MM.1S (cell line): ENCODE results near the gene IFT25.
"Not testable (repeated sequence)": the region's sequence is repeated elsewhere in the genome, so short reads cannot be mapped to it uniquely, and the experiment has no call there.

Experiments used
- DNase-seq: peaks from one replicate; pipeline ENCODE4 v3.0.0-alpha.2; 2015
- H2AFZ ChIP-seq: fragments of 300-600 bp; sonication (generic); 2 replicates; pipeline ENCODE4 v1.6.0; 2016; ENCODE audit warnings: antibody characterized with exemption, low read length
- H3F3A ChIP-seq: fragments of 300-600 bp; sonication (generic); 2 replicates; pipeline ENCODE4 v1.6.1; 2016; ENCODE audit warnings: mild to moderate bottlenecking, antibody characterized with exemption, low read length, moderate library complexity, mixed read lengths; ENCODE audit not compliant: insufficient read depth
- H3K27ac ChIP-seq: fragments of 300-600 bp; sonication (generic); 2 replicates; pipeline ENCODE4 v1.5.1; 2016; ENCODE audit warnings: mild to moderate bottlenecking, low read length
- H3K27me3 ChIP-seq: fragments of 300-600 bp; sonication (generic); replicated peaks from 2 replicates; pipeline ENCODE4 v1.6.0; 2016; ENCODE audit warnings: low read length; ENCODE audit not compliant: insufficient read depth
- H3K36me3 ChIP-seq: fragments of 300-600 bp; sonication (generic); replicated peaks from 2 replicates; pipeline ENCODE4 v1.6.1; 2016; ENCODE audit warnings: mild to moderate bottlenecking, low read length, mixed read lengths; ENCODE audit not compliant: insufficient read depth
- H3K4me1 ChIP-seq: fragments of 300-600 bp; sonication (generic); 2 replicates; pipeline ENCODE4 v1.6.1; 2016; ENCODE audit warnings: low read length, mixed read lengths
- H3K4me2 ChIP-seq: fragments of 300-600 bp; sonication (generic); 2 replicates; pipeline ENCODE4 v1.6.0; 2016; ENCODE audit warnings: low read depth, low read length
- H3K4me3 ChIP-seq: fragments of 300-600 bp; sonication (generic); 2 replicates; pipeline ENCODE4 v1.5.1; 2016; ENCODE audit warnings: low read length, mixed read lengths
- H3K79me2 ChIP-seq: fragments of 300-600 bp; sonication (generic); 2 replicates; pipeline ENCODE4 v1.6.1; 2016; ENCODE audit warnings: mixed run types, low read length, mixed read lengths
- H3K9ac ChIP-seq: fragments of 300-600 bp; sonication (generic); 2 replicates; pipeline ENCODE4 v1.6.1; 2016; ENCODE audit warnings: low read length, mixed read lengths
- H3K9me2 ChIP-seq: fragments of 300-600 bp; sonication (generic); replicated peaks from 2 replicates; pipeline ENCODE4 v1.6.1; 2016; ENCODE audit warnings: mild to moderate bottlenecking, low read length, mixed read lengths; ENCODE audit not compliant: insufficient read depth
- H3K9me3 ChIP-seq: fragments of 300-600 bp; sonication (generic); replicated peaks from 2 replicates; pipeline ENCODE4 v1.6.1; 2016; ENCODE audit warnings: mild to moderate bottlenecking, low read length, mixed read lengths; ENCODE audit not compliant: insufficient read depth
- H4K20me1 ChIP-seq: fragments of 300-600 bp; sonication (generic); 2 replicates; pipeline ENCODE4 v1.6.1; 2016; ENCODE audit warnings: mild to moderate bottlenecking, low read length, moderate library complexity, mixed read lengths; ENCODE audit not compliant: insufficient read depth
- CTCF ChIP-seq: fragments of 300-600 bp; sonication (generic); IDR thresholded peaks from 2 replicates; pipeline ENCODE4 v1.5.1; 2016; ENCODE audit warnings: antibody characterized with exemption, low read length, mixed read lengths
- EZH2 ChIP-seq: fragments of 300-600 bp; sonication (generic); optimal IDR thresholded peaks from 2 replicates; pipeline ENCODE3; 2017; ENCODE audit warnings: low read depth, mild to moderate bottlenecking, antibody characterized with exemption, low read length, mixed read lengths
- EZH2phosphoT487 ChIP-seq: fragments of 300-600 bp; sonication (generic); IDR thresholded peaks from 2 replicates; pipeline ENCODE4 v1.6.1; 2018; ENCODE audit warnings: antibody characterized with exemption, low read length

The IFT25 gene

DNA sequence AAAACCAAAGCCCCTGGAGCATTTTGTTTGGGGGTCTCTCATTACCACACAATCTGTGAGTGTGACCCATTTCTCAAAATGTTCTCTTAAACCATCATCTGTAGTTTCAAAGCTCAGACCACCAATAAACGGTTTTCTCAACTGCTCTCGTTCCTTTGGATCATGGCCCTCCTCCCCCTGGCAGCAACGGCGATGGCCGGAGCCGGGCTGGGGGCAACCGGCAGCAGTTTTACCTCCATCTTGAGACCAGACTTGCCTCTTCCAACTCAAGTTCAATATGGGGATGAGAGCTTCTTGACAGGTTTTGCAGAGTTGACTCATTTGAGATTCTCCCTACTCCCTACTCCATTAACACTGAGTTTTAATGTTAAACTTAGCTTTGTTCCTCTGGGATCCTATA, 30.4 kb upstream of the IFT25 start:
- no peaks in the 10 kb centered on the region for H3K36me3 ChIP-seq
- TF ChIP-seq CTCF (no peak), EZH2 (no peak), EZH2phosphoT487 (no peak)
- no peak overlapping the region for H3K27ac ChIP-seq
- H3K27me3 ChIP-seq = no peaks in the 10 kb centered on the region
- no peak overlapping the region for H3K9ac ChIP-seq
- no peaks in the 10 kb centered on the region for H3K9me3 ChIP-seq
- no peak for DNase-seq
- H3K4me1 ChIP-seq = no peaks in the 10 kb centered on the region
- no peak overlapping the region for H2AFZ ChIP-seq
- no peak overlapping the region for H3K4me2 ChIP-seq
- H3K4me3 ChIP-seq = no peak overlapping the region
- H3K9me2 ChIP-seq = no peaks in the 10 kb centered on the region
- H3F3A ChIP-seq = no peaks in the 10 kb centered on the region
- H4K20me1 ChIP-seq = no peaks in the 10 kb centered on the region
- no peaks in the 10 kb centered on the region for H3K79me2 ChIP-seq

DNA sequence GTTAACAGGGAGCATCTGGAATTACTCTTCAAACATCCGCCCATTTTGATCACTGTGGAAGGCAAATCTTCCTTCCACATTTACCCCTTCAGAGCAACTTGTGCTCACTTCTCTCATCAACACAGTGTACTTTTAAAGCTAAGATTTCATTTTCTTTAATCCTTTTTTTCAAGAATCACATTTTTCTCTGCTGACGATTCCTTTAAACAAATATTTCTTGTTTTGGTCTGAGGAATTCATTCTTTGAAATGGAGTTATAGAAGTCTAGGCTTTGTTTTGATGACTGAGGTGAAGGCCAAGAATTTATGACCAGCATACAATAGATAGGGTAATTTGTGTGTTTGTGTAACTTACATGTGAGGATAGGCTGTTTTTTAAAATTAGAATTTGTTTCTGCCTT, 26.2 kb upstream of the IFT25 start:
- Histone ChIP-seq H3K27me3 (no peaks in the 10 kb centered on the region), H3K36me3 (0 out of 2 replicates have a peak, but pooled peaks cover 3% of the 10 kb centered on the region), H3K79me2 (no peaks in the 10 kb centered on the region), H3K9ac (no peak overlapping the region), H3K4me3 (no peak overlapping the region), H4K20me1 (no peaks in the 10 kb centered on the region), H3K9me3 (no peaks in the 10 kb centered on the region), H3K9me2 (no peaks in the 10 kb centered on the region), H3K4me2 (no peak overlapping the region), H3F3A (no peaks in the 10 kb centered on the region), H3K27ac (no peak overlapping the region), H3K4me1 (no peaks in the 10 kb centered on the region), H2AFZ (no peak overlapping the region)
- no peak for DNase-seq
- TF ChIP-seq EZH2phosphoT487 = no peak
- TF ChIP-seq CTCF = no peak
- no peak for TF ChIP-seq EZH2

- not testable (repeated sequence) for H3K27me3 ChIP-seq, H3K4me2 ChIP-seq, H3K9me3 ChIP-seq, H3K79me2 ChIP-seq, H3K27ac ChIP-seq, H3K4me1 ChIP-seq, H3F3A ChIP-seq, H3K9ac ChIP-seq, DNase-seq, H4K20me1 ChIP-seq, H3K4me3 ChIP-seq, H2AFZ ChIP-seq, H3K36me3 ChIP-seq, H3K9me2 ChIP-seq
Observed at GRCh38 chr1:53969323-53969722, 23.8 kb upstream of the IFT25 start.

DNA sequence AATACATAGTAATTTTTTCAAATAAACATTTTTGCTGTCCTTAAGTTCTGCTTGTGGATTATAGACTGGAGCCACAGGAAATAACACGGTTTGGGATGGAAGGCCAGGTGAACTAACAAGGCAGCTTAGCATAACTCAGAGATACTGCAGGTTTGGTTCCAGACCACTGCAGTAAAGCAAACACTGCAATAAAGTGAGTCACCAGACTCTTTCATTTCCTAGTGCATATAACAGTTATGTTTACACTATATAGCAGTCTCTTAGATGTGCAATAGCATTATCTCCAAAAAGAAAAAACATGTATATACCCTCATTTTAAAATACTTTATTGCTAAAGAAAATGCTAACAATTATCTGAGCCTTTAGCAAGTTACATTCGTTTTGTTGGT, 22.6 kb upstream of the IFT25 start:
- TF ChIP-seq EZH2phosphoT487 (no peak), EZH2 (no peak), CTCF (no peak)
- no peak overlapping the region for H3K4me3 ChIP-seq
- H3K9me2 ChIP-seq = no peaks in the 10 kb centered on the region
- H3K4me1 ChIP-seq = no peaks in the 10 kb centered on the region
- DNase-seq = no peak
- no peak overlapping the region for H3K4me2 ChIP-seq
- H3F3A ChIP-seq = no peaks in the 10 kb centered on the region
- H3K36me3 ChIP-seq = 0 out of 2 replicates have a peak, but pooled peaks cover 3% of the 10 kb centered on the region
- no peaks in the 10 kb centered on the region for H3K79me2 ChIP-seq
- no peaks in the 10 kb centered on the region for H3K9me3 ChIP-seq
- no peak overlapping the region for H2AFZ ChIP-seq
- no peaks in the 10 kb centered on the region for H3K27me3 ChIP-seq
- H4K20me1 ChIP-seq = no peaks in the 10 kb centered on the region
- no peak overlapping the region for H3K9ac ChIP-seq
- no peak overlapping the region for H3K27ac ChIP-seq
